ENCODE measurements around the gene TGM2.

GRCh38 chr20:38114353-38114791, 50.7 kb downstream of the TGM2 start:
- TF ChIP-seq POLR2A (IDR thresholded peaks at IDR 0.05; ENCODE audit: low read depth, low read length) (no peak), POLR2AphosphoS5 (IDR thresholded peaks at IDR 0.05; ENCODE audit: low read depth, low read length) (no peak)
